ENCODE data around the gene HOXA7.

GRCh38 chr7:27123007-27123476 lies 33.4 kb downstream of the HOXA7 start:
- TF ChIP-seq POLR2A (IDR thresholded peaks at IDR 0.05; ENCODE audit: low read depth, low read length) (no peak), POLR2AphosphoS5 (IDR thresholded peaks at IDR 0.05; ENCODE audit: low read depth, low read length) (no peak), SPI1 (IDR thresholded peaks at IDR 0.05; ENCODE audit: low read depth, low read length) (no peak), TAF1 (IDR thresholded peaks at IDR 0.05; ENCODE audit: low read depth, low read length) (no peak), PAX5 (IDR thresholded peaks at IDR 0.05; ENCODE audit: insufficient read depth, low read length, severe bottlenecking) (no peak), POU2F2 (IDR thresholded peaks at IDR 0.05; ENCODE audit: low read depth, low read length) (no peak)
